H9 (cell line): ENCODE data around the gene ARMC10. TPM values are rescaled to one million over a fixed set of nuclear protein-coding genes. Genes with fewer than 3 reads are reported as not detected.

Experiments used
- DNase-seq: peaks from one replicate; pipeline ENCODE4 v3.0.0-alpha.2; 2017
- H2AFZ ChIP-seq: one replicate; pipeline ENCODE4 v1.6.1; 2013; ENCODE audit warnings: mild to moderate bottlenecking, low read length, control low read depth, moderate library complexity
- H2AK5ac ChIP-seq: 2 replicates; pipeline ENCODE4 v1.6.1; 2013; ENCODE audit warnings: low read length, control low read depth, mixed read lengths; ENCODE audit not compliant: insufficient read length
- H2BK120ac ChIP-seq: one replicate; pipeline ENCODE4 v1.6.1; 2013; ENCODE audit warnings: low read depth, mild to moderate bottlenecking, low read length, control low read depth, inconsistent platforms; ENCODE audit not compliant: poor library complexity, severe bottlenecking
- H2BK12ac ChIP-seq: 2 replicates; pipeline ENCODE4 v1.6.1; 2013; ENCODE audit warnings: low read length, control low read depth, mixed read lengths, low read depth; ENCODE audit not compliant: insufficient read length
- H2BK15ac ChIP-seq: 2 replicates; pipeline ENCODE4 v1.6.1; 2013; ENCODE audit warnings: low read depth, low read length, control low read depth
- H2BK20ac ChIP-seq: one replicate; pipeline ENCODE4 v1.6.1; 2013; ENCODE audit warnings: low read depth, mild to moderate bottlenecking, low read length, control low read depth, inconsistent platforms; ENCODE audit not compliant: poor library complexity, severe bottlenecking
- H2BK5ac ChIP-seq: 2 replicates; pipeline ENCODE4 v1.6.1; 2013; ENCODE audit warnings: low read length, control low read depth, mixed read lengths; ENCODE audit not compliant: insufficient read length
- H3K14ac ChIP-seq: 2 replicates; pipeline ENCODE4 v1.6.1; 2013; ENCODE audit warnings: low read length, control low read depth; ENCODE audit not compliant: insufficient read depth
- H3K18ac ChIP-seq: 2 replicates; pipeline ENCODE4 v1.6.1; 2013; ENCODE audit warnings: low read depth, mild to moderate bottlenecking, mixed read lengths, low read length, control low read depth; ENCODE audit not compliant: insufficient read length
- H3K23ac ChIP-seq: 2 replicates; pipeline ENCODE4 v1.6.1; 2013; ENCODE audit warnings: low read length, control low read depth, mixed read lengths, low read depth; ENCODE audit not compliant: insufficient read length
- H3K23me2 ChIP-seq: 2 replicates; pipeline ENCODE4 v1.6.1; 2013; ENCODE audit warnings: low read depth, mild to moderate bottlenecking, mixed read lengths, low read length, control low read depth; ENCODE audit not compliant: insufficient read length, poor library complexity, severe bottlenecking
- H3K27ac ChIP-seq: 2 replicates; pipeline ENCODE4 v1.5.1; 2013; ENCODE audit warnings: low read length, control low read depth, mixed read lengths, low read depth; ENCODE audit not compliant: insufficient read length
- H3K27me3 ChIP-seq: 2 replicates; pipeline ENCODE4 v1.6.1; 2013; ENCODE audit warnings: low read length, control low read depth, inconsistent platforms; ENCODE audit not compliant: insufficient read depth
- H3K4ac ChIP-seq: 2 replicates; pipeline ENCODE4 v1.6.1; 2013; ENCODE audit warnings: low read depth, mild to moderate bottlenecking, control low read depth, inconsistent platforms, low read length, moderate library complexity
- H3K4me1 ChIP-seq: 2 replicates; pipeline ENCODE4 v1.6.1; 2013; ENCODE audit warnings: low read length, control low read depth, inconsistent platforms; ENCODE audit not compliant: insufficient read depth
- H3K4me2 ChIP-seq: 2 replicates; pipeline ENCODE4 v1.6.1; 2013; ENCODE audit warnings: low read length, control low read depth, mixed read lengths; ENCODE audit not compliant: insufficient read length, insufficient read depth
- H3K56ac ChIP-seq: 2 replicates; pipeline ENCODE4 v1.6.1; 2013; ENCODE audit warnings: low read depth, mild to moderate bottlenecking, mixed read lengths, low read length, control low read depth; ENCODE audit not compliant: insufficient read length
- H3K79me1 ChIP-seq: 2 replicates; pipeline ENCODE4 v1.6.1; 2013; ENCODE audit warnings: low read depth, mild to moderate bottlenecking, moderate library complexity, low read length, control low read depth, inconsistent platforms; ENCODE audit not compliant: insufficient read depth, poor library complexity, severe bottlenecking
- H3K79me2 ChIP-seq: 2 replicates; pipeline ENCODE4 v1.6.1; 2013; ENCODE audit warnings: low read length, control low read depth, inconsistent platforms; ENCODE audit not compliant: insufficient read depth
- H3K9ac ChIP-seq: 2 replicates; pipeline ENCODE4 v1.6.1; 2013; ENCODE audit warnings: low read length, control low read depth, mixed read lengths; ENCODE audit not compliant: insufficient read length; ENCODE audit errors: extremely low read depth
- H3K9me3 ChIP-seq: one replicate; pipeline ENCODE4 v1.6.1; 2013; ENCODE audit warnings: low read depth, low read length, inconsistent platforms; ENCODE audit not compliant: control insufficient read depth
- H3T11ph ChIP-seq: one replicate; pipeline ENCODE4 v1.6.1; 2013; ENCODE audit warnings: mild to moderate bottlenecking, low read length, control low read depth, inconsistent platforms
- H4K20me1 ChIP-seq: one replicate; pipeline ENCODE4 v1.6.1; 2013; ENCODE audit not compliant: control insufficient read depth, insufficient read length, insufficient read depth
- H4K5ac ChIP-seq: 2 replicates; pipeline ENCODE4 v1.6.1; 2013; ENCODE audit warnings: low read depth, mild to moderate bottlenecking, mixed read lengths, low read length, control low read depth; ENCODE audit not compliant: insufficient read length
- H4K8ac ChIP-seq: replicated peaks from 2 replicates; pipeline ENCODE4 v1.6.1; 2013; ENCODE audit warnings: low read length, control low read depth, mixed read lengths, low read depth; ENCODE audit not compliant: insufficient read length
- H4K91ac ChIP-seq: 2 replicates; pipeline ENCODE4 v1.6.1; 2013; ENCODE audit warnings: low read depth, mild to moderate bottlenecking, moderate library complexity, mixed read lengths, low read length, control low read depth; ENCODE audit not compliant: insufficient read length
- H3K27ac Mint-ChIP-seq, 3 experiments: 2 replicates in 2 of 3; 3 replicates in 1 of 3; pipeline ENCODE4 v1.8.0; 2020 to 2021; ENCODE audit warnings: mixed read lengths in 3 of 3, mild to moderate bottlenecking in 1 of 3, moderate library complexity in 1 of 3
- H3K27me3 Mint-ChIP-seq: 2 replicates; pipeline ENCODE4 v1.8.0; 2021; ENCODE audit warnings: low read depth, mild to moderate bottlenecking, moderate library complexity, mixed read lengths
- H3K36me3 Mint-ChIP-seq, 3 experiments: 2 replicates in 2 of 3; 3 replicates in 1 of 3; pipeline ENCODE4 v1.8.0; 2020 to 2021; ENCODE audit warnings: low read depth in 3 of 3, mixed read lengths in 3 of 3; ENCODE audit not compliant: insufficient read depth in 1 of 3
- H3K4me1 Mint-ChIP-seq, 2 experiments: 2 replicates each; pipeline ENCODE4 v1.8.0; 2020; ENCODE audit warnings: mixed read lengths in 2 of 2
- H3K4me3 Mint-ChIP-seq, 2 experiments: 2 replicates in 1 of 2; 3 replicates in 1 of 2; pipeline ENCODE4 v1.8.0; 2020 to 2021; ENCODE audit warnings: mild to moderate bottlenecking in 2 of 2, mixed read lengths in 2 of 2, moderate library complexity in 1 of 2
- H3K9me3 Mint-ChIP-seq, 2 experiments: 2 replicates in 1 of 2; 3 replicates in 1 of 2; pipeline ENCODE4 v1.8.0; 2020; ENCODE audit warnings: mild to moderate bottlenecking in 2 of 2, mixed read lengths in 2 of 2, moderate library complexity in 1 of 2
- CTCF ChIP-seq: fragments of 200-600 bp; sonication (generic); conservative IDR thresholded peaks from 3 replicates; pipeline ENCODE4 v1.8.0; 2021; ENCODE audit warnings: antibody characterized with exemption, mild to moderate bottlenecking
- WGBS: extraction: QIAGEN DNeasy Blood & Tissue Kit; methylation state at CpG from one replicate; pipeline ENCODE4 v1.1.7; 2013; ENCODE audit warnings: missing lambda C conversion rate, low lambda C conversion rate, mixed read lengths; ENCODE audit not compliant: insufficient read length; ENCODE audit errors: extremely low coverage; 5-methylcytosine and 5-hydroxymethylcytosine counted together
- total RNA-seq: library from RNA; stranded (reverse); gene quantifications from 2 replicates; pipeline ENCODE4 v1.2.1, GENCODE V29; 2021

The ARMC10 gene
- total RNA-seq, 1 experiment from 2014 or later, result 46.8 TPM

GRCh38 chr7:103134836-103135554, 60.1 kb downstream of the ARMC10 start:
- no peaks in the 10 kb centered on the region for H3K79me1 ChIP-seq
- no peak overlapping the region for H3K4ac ChIP-seq
- H2BK120ac ChIP-seq, result no peak overlapping the region
- H3K27me3 Mint-ChIP-seq, result no peaks in the 10 kb centered on the region
- peak overlapping the region in 1 of 3 experiments; percentile 66; a peak in 1 of 7 replicates for H3K27ac Mint-ChIP-seq
- no CpG with 5 or more reads among the region's 3 CpGs for WGBS
- H3K14ac ChIP-seq, result no peak overlapping the region
- H3K4me1 Mint-ChIP-seq, result peaks cover 12 to 16% of the 10 kb centered on the region in 2 experiments
- no peak overlapping the region for H2AK5ac ChIP-seq
- no peak overlapping the region for H3K4me2 ChIP-seq
- H3K9ac ChIP-seq, result no peak overlapping the region
- peaks cover 0 to 2% (median 0%) of the 10 kb centered on the region in 3 experiments; a peak in 1 of 7 replicates for H3K36me3 Mint-ChIP-seq
- H3K9me3 Mint-ChIP-seq, result no peaks in the 10 kb centered on the region
- peaks cover 2% of the 10 kb centered on the region; the same call in 1 of the 2 replicates for H3K4me1 ChIP-seq
- no peaks in the 10 kb centered on the region for H4K20me1 ChIP-seq
- no peak overlapping the region for H3K4me3 Mint-ChIP-seq
- H2BK15ac ChIP-seq, result no peak overlapping the region
- H2AFZ ChIP-seq, result no peak overlapping the region
- no peaks in the 10 kb centered on the region for H3K9me3 ChIP-seq
- H3T11ph ChIP-seq, result no peak overlapping the region
- no peak overlapping the region for H4K91ac ChIP-seq
- H2BK5ac ChIP-seq, result no peak overlapping the region
- DNase-seq, result no peak
- H3K79me2 ChIP-seq, result peaks cover 3% of the 10 kb centered on the region; the same call in 1 of the 2 replicates
- H3K27me3 ChIP-seq, result no peaks in the 10 kb centered on the region
- no peak overlapping the region for H3K18ac ChIP-seq
- H3K23ac ChIP-seq, result no peak overlapping the region
- H2BK12ac ChIP-seq, result no peak overlapping the region
- H2BK20ac ChIP-seq, result no peak overlapping the region
- H3K27ac ChIP-seq, result no peak overlapping the region
- H3K56ac ChIP-seq, result no peak overlapping the region
- no peaks in the 10 kb centered on the region for H3K23me2 ChIP-seq
- no peak overlapping the region for H4K8ac ChIP-seq
- H4K5ac ChIP-seq, result no peak overlapping the region
- TF ChIP-seq CTCF, result no peak
